GM15510 (cell line): ENCODE results near the gene TBL2.
A peak's percentile ranks its signal among the peaks of the same experiment; 100 is the strongest.

Source experiments
- POLR2A ChIP-seq: IDR thresholded peaks from 3 replicates; pipeline ENCODE4 v1.6.1; 2011; ENCODE audit warnings: borderline replicate concordance; ENCODE audit not compliant: insufficient read length; ENCODE audit errors: extremely low read depth

The TBL2 gene

GRCh38 chr7:73582664-73583202 is 4.4 kb upstream of the TBL2 start:
- TF ChIP-seq POLR2A, result no peak

GRCh38 chr7:73577627-73578341 is 595 bp downstream of the TBL2 start:
- TF ChIP-seq POLR2A, result no peak

- no peak for TF ChIP-seq POLR2A
These were observed 4.6 kb downstream of the TBL2 start for GRCh38 chr7:73573791-73574190.

GRCh38 chr7:73573276-73573675 is 5.1 kb downstream of the TBL2 start:
- no peak for TF ChIP-seq POLR2A

GRCh38 chr7:73572767-73573186 is 5.6 kb downstream of the TBL2 start:
- TF ChIP-seq POLR2A, result no peak

GRCh38 chr7:73570977-73571376 is 7.4 kb downstream of the TBL2 start:
- TF ChIP-seq POLR2A, result no peak

GRCh38 chr7:73570521-73570920 is 7.9 kb downstream of the TBL2 start:
- no peak for TF ChIP-seq POLR2A

GRCh38 chr7:73569042-73569608 is 9.3 kb downstream of the TBL2 start:
- no peak for TF ChIP-seq POLR2A

GRCh38 chr7:73567846-73568685 is 10.3 kb downstream of the TBL2 start:
- TF ChIP-seq POLR2A, result no peak

GRCh38 chr7:73567140-73567539 is 11.2 kb downstream of the TBL2 start:
- no peak for TF ChIP-seq POLR2A

GRCh38 chr7:73565675-73566340 is 12.6 kb downstream of the TBL2 start:
- no peak for TF ChIP-seq POLR2A

- TF ChIP-seq POLR2A, result no peak
These were observed 18.1 kb downstream of the TBL2 start for GRCh38 chr7:73560109-73560835.

- peak; percentile 83 for TF ChIP-seq POLR2A
These were observed 20.8 kb downstream of the TBL2 start, which contains the start of gene BCL7B for GRCh38 chr7:73557397-73558257. Gene BCL7B (minus strand): TSS chr7:73557690. CDS start chr7:73557578, 112 bp downstream.
